HG02970 (cell line): ENCODE measurements around the gene HAAO.

Source experiments
- ATAC-seq: cut with Tn5 transposase; IDR thresholded peaks from one replicate; pipeline ENCODE4 v1.9.1; 2021; ENCODE audit warnings: mild to moderate bottlenecking, moderate library complexity, moderate number of reproducible peaks; ENCODE audit not compliant: unreplicated experiment, low FRiP score

HAAO gene

GRCh38 chr2:42815726-42816125, 23.3 kb upstream of the HAAO start:
- no peak for ATAC-seq

- no peak for ATAC-seq
Measured at GRCh38 chr2:42813763-42814162, 21.4 kb upstream of the HAAO start.

GRCh38 chr2:42812899-42813479, 20.6 kb upstream of the HAAO start:
- ATAC-seq, result no peak

- peak; percentile 1 for ATAC-seq
Measured at GRCh38 chr2:42810971-42811811, 18.8 kb upstream of the HAAO start.

GRCh38 chr2:42810121-42810970, 18.0 kb upstream of the HAAO start:
- peak; percentile 81 for ATAC-seq

- ATAC-seq, result peak; percentile 41
Measured at GRCh38 chr2:42809819-42810120, 17.4 kb upstream of the HAAO start.

- no peak for ATAC-seq
Measured at GRCh38 chr2:42809131-42809818, 16.9 kb upstream of the HAAO start.

- no peak for ATAC-seq
Measured at GRCh38 chr2:42808301-42808700, 15.9 kb upstream of the HAAO start.

- no peak for ATAC-seq
Measured at GRCh38 chr2:42806786-42807185, 14.4 kb upstream of the HAAO start.

GRCh38 chr2:42804891-42805290, 12.5 kb upstream of the HAAO start:
- ATAC-seq, result no peak

- ATAC-seq, result no peak
Measured at GRCh38 chr2:42804338-42804737, 12.0 kb upstream of the HAAO start.

GRCh38 chr2:42802150-42802549, 9.8 kb upstream of the HAAO start:
- ATAC-seq, result no peak

- ATAC-seq, result no peak
Measured at GRCh38 chr2:42801381-42801780, 9.0 kb upstream of the HAAO start.

- ATAC-seq, result no peak
Measured at GRCh38 chr2:42800981-42801380, 8.6 kb upstream of the HAAO start.

- no peak for ATAC-seq
Measured at GRCh38 chr2:42800461-42800962, 8.1 kb upstream of the HAAO start.

- ATAC-seq, result no peak
Measured at GRCh38 chr2:42799881-42800280, 7.5 kb upstream of the HAAO start.

GRCh38 chr2:42797281-42797680, 4.9 kb upstream of the HAAO start:
- ATAC-seq, result no peak

- no peak for ATAC-seq
Measured at GRCh38 chr2:42796427-42797248, 4.3 kb upstream of the HAAO start.

GRCh38 chr2:42795841-42796301, 3.5 kb upstream of the HAAO start:
- ATAC-seq, result no peak

GRCh38 chr2:42795275-42795674, 2.9 kb upstream of the HAAO start:
- ATAC-seq, result no peak
